Coronary artery (tissue), 2 donors: ENCODE data around the gene TSGA10IP.
"Not testable (repeated sequence)": the region's sequence is repeated elsewhere in the genome, so short reads cannot be mapped to it uniquely, and the experiment has no call there.

ENCODE experiments used
- DNase-seq: peaks from one replicate; pipeline ENCODE4 v3.0.0-alpha.2; 2017; ENCODE audit warnings: low spot score
- H3K27ac ChIP-seq, 2 donors: fragments of 200-600 bp; sonication (generic); one replicate each; pipeline ENCODE4 v1.5.1; 2016 to 2019
- H3K4me3 ChIP-seq: fragments of 200-600 bp; sonication (generic); 2 replicates; pipeline ENCODE4 v1.5.1; 2016; ENCODE audit warnings: mild to moderate bottlenecking, moderate library complexity
- CTCF ChIP-seq: fragments of 200-600 bp; sonication (generic); IDR thresholded peaks from one replicate; pipeline ENCODE4 v1.5.1; 2019; ENCODE audit warnings: antibody characterized with exemption

The TSGA10IP gene

GRCh38 chr11:65946655-65947054 is 1.4 kb downstream of the TSGA10IP start:
- H3K4me3 ChIP-seq, result no peak overlapping the region

GRCh38 chr11:65947133-65947532 is 1.9 kb downstream of the TSGA10IP start:
- no peak overlapping the region for H3K4me3 ChIP-seq
- no peak overlapping the region for H3K27ac ChIP-seq
- no peak for TF ChIP-seq CTCF
- no peak for DNase-seq

More at GRCh38 chr11:65946655-65947054, 1.4 kb downstream of the TSGA10IP start:
- no peak overlapping the region for H3K27ac ChIP-seq
- no peak for DNase-seq
- TF ChIP-seq CTCF, result no peak

- no peak for TF ChIP-seq CTCF
- Histone ChIP-seq H3K27ac (no peak overlapping the region), H3K4me3 (no peak overlapping the region)
- no peak for DNase-seq
These were observed 2.4 kb downstream of the TSGA10IP start for GRCh38 chr11:65947603-65948125.

- not testable (repeated sequence) for H3K27ac ChIP-seq, H3K4me3 ChIP-seq, DNase-seq
These were observed 5.4 kb downstream of the TSGA10IP start for GRCh38 chr11:65950711-65951110.

- H3K4me3 ChIP-seq, DNase-seq, H3K27ac ChIP-seq: not testable (repeated sequence)
These were observed 6.4 kb downstream of the TSGA10IP start for GRCh38 chr11:65951641-65952040.

- no peak overlapping the region for H3K4me3 ChIP-seq
- DNase-seq, result no peak
- TF ChIP-seq CTCF, result no peak
- H3K27ac ChIP-seq, result no peak overlapping the region
These were observed 6.8 kb downstream of the TSGA10IP start for GRCh38 chr11:65952052-65952521.

GRCh38 chr11:65953471-65953870 is 8.2 kb downstream of the TSGA10IP start:
- no peak for DNase-seq
- no peak overlapping the region for H3K27ac ChIP-seq
- no peak for TF ChIP-seq CTCF
- no peak overlapping the region for H3K4me3 ChIP-seq

- Histone ChIP-seq H3K27ac (no peak overlapping the region), H3K4me3 (no peak overlapping the region)
- DNase-seq, result no peak
- TF ChIP-seq CTCF, result no peak
These were observed 9.5 kb downstream of the TSGA10IP start for GRCh38 chr11:65954771-65955170.
